Uterus (tissue), 2 donors: ENCODE results near the gene CCNF.

Experiments
- CTCF ChIP-seq, 4 experiments: fragments of 200-600 bp in 2 of 4; fragments of 450-650 bp in 2 of 4; sonication (generic) in 2 of 4; IDR thresholded peaks; one replicate each; pipeline ENCODE4 v1.5.1; 2016 to 2019; ENCODE audit warnings: antibody characterized with exemption in 4 of 4, mild to moderate bottlenecking in 2 of 4, moderate library complexity in 1 of 4
- POLR2A ChIP-seq, 2 donors: fragments of 450-650 bp; IDR thresholded peaks; one replicate each; pipeline ENCODE4 v1.6.1; 2016; ENCODE audit warnings: antibody characterized with exemption in 2 of 2, mild to moderate bottlenecking in 1 of 2, moderate library complexity in 1 of 2

- TF ChIP-seq CTCF (IDR thresholded peaks at IDR 0.05) (no peak), POLR2A (IDR thresholded peaks at IDR 0.05) (no peak)
These were observed 78.4 kb downstream of the CCNF start for GRCh38 chr16:2507665-2508064.
